ENCODE data around the gene UTP18. TPM values are rescaled to one million over a fixed set of nuclear protein-coding genes. Genes with fewer than 3 reads are reported as not detected.

The UTP18 gene
- total and polyA plus RNA-seq, 2 of the 8 experiments (the other 6 are each of a cell fraction or from before 2014, with no cell fraction given): 17.9 to 85.7 TPM

DNA sequence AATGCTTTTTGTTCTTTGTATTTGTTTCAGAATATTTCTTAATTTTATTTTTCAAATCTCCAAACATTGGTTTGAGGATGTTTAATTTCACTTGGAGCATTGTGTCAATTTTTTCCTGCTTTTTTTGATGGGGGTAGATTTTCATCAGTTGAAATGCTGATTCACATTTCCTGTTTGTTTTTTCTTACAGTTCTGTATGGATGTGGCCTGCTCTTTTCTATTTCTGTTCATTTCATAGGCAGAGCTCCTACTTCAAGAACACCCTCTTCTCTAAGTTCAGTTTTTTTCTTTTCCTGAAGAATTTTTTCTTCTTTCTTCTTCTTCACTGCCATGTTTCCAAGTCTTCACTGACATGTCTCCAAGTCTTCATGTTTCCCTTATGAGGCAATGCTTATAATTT is 9.3 kb upstream of the UTP18 start:
- Histone ChIP-seq H2AK5ac (ENCODE audit: low read depth, low read length) (no peak overlapping the region), H3K23ac (ENCODE audit: insufficient read length) (no peak overlapping the region), H2BK20ac (ENCODE audit: low read length) (no peak overlapping the region), H3K4me3 (ENCODE audit: extremely low read depth in 1 of 4, insufficient read depth in 2 of 4, low read depth in 3 of 4, low read length in 4 of 4) (no peak overlapping the region), H3K56ac (replicated peaks; ENCODE audit: insufficient read length, low read depth, low read length) (no peak overlapping the region), H2BK12ac (ENCODE audit: low read depth, low read length) (no peak overlapping the region), H3K4ac (replicated peaks; ENCODE audit: insufficient read length, low read depth, low read length) (no peak overlapping the region), H2AFZ (ENCODE audit: low read length) (no peak overlapping the region), H4K91ac (replicated peaks; ENCODE audit: insufficient read length, low read length) (no peak overlapping the region), H3K36me3 (ENCODE audit: control insufficient read depth in 2 of 4, insufficient read depth in 4 of 4, low read length in 3 of 4) (peaks cover 0 to 28% (median 14%) of the 10 kb centered on the region in 4 experiments; a peak in 4 of 8 replicates), H4K5ac (ENCODE audit: insufficient read length, low read depth, low read length) (no peak overlapping the region), H3K18ac (ENCODE audit: extremely low read depth, low read length) (no peak overlapping the region), H3K14ac (ENCODE audit: insufficient read length) (no peak overlapping the region), H3K27ac (ENCODE audit: low read depth, low read length) (no peak overlapping the region), H2BK120ac (replicated peaks; ENCODE audit: low read depth, low read length) (no peak overlapping the region), H3K79me2 (ENCODE audit: control insufficient read depth in 1 of 2, insufficient read depth in 2 of 2, low read length in 2 of 2) (peaks cover 1 to 71% of the 10 kb centered on the region in 2 experiments; a peak in 3 of 4 replicates), H2BK5ac (ENCODE audit: low read depth, low read length) (no peak overlapping the region), H3K4me2 (ENCODE audit: insufficient read depth in 1 of 2, low read depth in 2 of 2, low read length in 2 of 2) (no peak overlapping the region), H3K4me1 (replicated peaks in 1 of 4; ENCODE audit: control insufficient read depth in 3 of 4, insufficient read depth in 4 of 4, low read length in 3 of 4) (no peaks in the 10 kb centered on the region), H4K8ac (ENCODE audit: extremely low read depth, insufficient read depth, low read length) (no peak overlapping the region), H3K27me3 (replicated peaks in 1 of 4; ENCODE audit: control insufficient read depth in 3 of 4, extremely low read depth in 1 of 4, insufficient read depth in 3 of 4, low read length in 3 of 4) (no peaks in the 10 kb centered on the region), H2BK15ac (ENCODE audit: low read length) (no peak overlapping the region), H4K20me1 (replicated peaks in 1 of 2; ENCODE audit: control insufficient read depth in 1 of 2, insufficient read depth in 2 of 2, low read length in 2 of 2) (peaks cover 0 to 2% of the 10 kb centered on the region in 2 experiments), H3K9ac (replicated peaks in 1 of 4; ENCODE audit: extremely low read depth in 1 of 4, low read depth in 3 of 4, low read length in 3 of 4) (no peak overlapping the region), H3K23me2 (ENCODE audit: low read depth, low read length) (no peaks in the 10 kb centered on the region), H3K79me1 (ENCODE audit: low read depth, low read length) (no peaks in the 10 kb centered on the region), H3K9me3 (ENCODE audit: insufficient read depth in 2 of 2, low read depth in 1 of 2, low read length in 1 of 2) (no peaks in the 10 kb centered on the region)
- ChIA-PET POLR2A (ENCODE audit: partially characterized antibody) (interaction anchor here (1.5 to 1.6 kb wide), 2 partner anchors 8 to 10 kb away, joined by 5 read pairs; no protein-coding TSS in a partner anchor), CTCF (ENCODE audit: partially characterized antibody) (no interaction called here)
- TF ChIP-seq EZH2 (IDR thresholded peaks at IDR 0.05; ENCODE audit: low read depth, low read length, severe bottlenecking) (no peak), SUZ12 (IDR thresholded peaks at IDR 0.05; ENCODE audit: low read length) (no peak), KDM1A (IDR thresholded peaks at IDR 0.05; ENCODE audit: borderline replicate concordance, low read length) (no peak), CTBP2 (IDR thresholded peaks at IDR 0.05; ENCODE audit: borderline replicate concordance, insufficient read depth, insufficient read length, low read length) (no peak), GTF2F1 (IDR thresholded peaks at IDR 0.05; ENCODE audit: borderline replicate concordance, low read depth, low read length) (no peak), EGR1 (IDR thresholded peaks at IDR 0.05; ENCODE audit: borderline replicate concordance, low read depth, low read length) (no peak), SP4 (IDR thresholded peaks at IDR 0.05; ENCODE audit: low read length) (no peak), POLR2A (IDR thresholded peaks at IDR 0.05; ENCODE audit: control extremely low read depth in 1 of 2, low read depth in 2 of 2, low read length in 2 of 2) (no peak), TBP (IDR thresholded peaks at IDR 0.05; ENCODE audit: low read depth, low read length) (no peak), RBBP5 (IDR thresholded peaks at IDR 0.05; ENCODE audit: borderline replicate concordance, low read depth, low read length) (no peak), ZNF274 (IDR thresholded peaks at IDR 0.05; ENCODE audit: borderline replicate concordance, extremely low read depth, low read length) (no peak), CREB1 (IDR thresholded peaks at IDR 0.05) (no peak)
- TF ChIP-seq, protein P1, sequence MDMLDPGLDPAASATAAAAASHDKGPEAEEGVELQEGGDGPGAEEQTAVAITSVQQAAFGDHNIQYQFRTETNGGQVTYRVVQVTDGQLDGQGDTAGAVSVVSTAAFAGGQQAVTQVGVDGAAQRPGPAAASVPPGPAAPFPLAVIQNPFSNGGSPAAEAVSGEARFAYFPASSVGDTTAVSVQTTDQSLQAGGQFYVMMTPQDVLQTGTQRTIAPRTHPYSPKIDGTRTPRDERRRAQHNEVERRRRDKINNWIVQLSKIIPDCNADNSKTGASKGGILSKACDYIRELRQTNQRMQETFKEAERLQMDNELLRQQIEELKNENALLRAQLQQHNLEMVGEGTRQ (IDR thresholded peaks at IDR 0.05; ENCODE audit: low read length): no peak
- DNase-seq (ENCODE audit: low read depth in 1 of 2, low spot score in 2 of 2) (no peak), FAIRE-seq (no peak)
